ENCODE data around the gene COMMD10. TPM values are rescaled to one million over a fixed set of nuclear protein-coding genes. Genes with fewer than 3 reads are reported as not detected.

Gene COMMD10
- total RNA-seq, 3 donors from 2014 or later = 37.6 to 57.8 (median 54.1) TPM

GRCh38 chr5:116303340-116303739, 218.5 kb downstream of the COMMD10 start:
- H3K4me1 ChIP-seq = no peaks in the 10 kb centered on the region
- H3K9me3 ChIP-seq = peaks cover 20 to 22% of the 10 kb centered on the region in 2 donors
- DNase-seq (ENCODE audit: low spot score in 2 of 2) = no peak
- H3K27ac ChIP-seq = no peak overlapping the region
- H3K4me3 ChIP-seq = no peak overlapping the region
- intact Hi-C loops (cut with DNase I; ENCODE audit: low total_unique reads) = no loop called here
- H3K27me3 ChIP-seq = no peaks in the 10 kb centered on the region
- no peaks in the 10 kb centered on the region for H3K36me3 ChIP-seq
- no peak for TF ChIP-seq POLR2AphosphoS5 (IDR thresholded peaks at IDR 0.05)
- TF ChIP-seq POLR2A (IDR thresholded peaks at IDR 0.05) = no peak
- no peak for TF ChIP-seq CTCF (IDR thresholded peaks at IDR 0.05)

- DNase-seq (ENCODE audit: low spot score in 2 of 2) = no peak
- no peaks in the 10 kb centered on the region for H3K4me1 ChIP-seq
- no peaks in the 10 kb centered on the region for H3K27me3 ChIP-seq
- intact Hi-C loops (cut with DNase I; ENCODE audit: low total_unique reads) = no loop called here
- no peaks in the 10 kb centered on the region for H3K36me3 ChIP-seq
- H3K4me3 ChIP-seq = no peak overlapping the region
- no peak overlapping the region for H3K27ac ChIP-seq
- H3K9me3 ChIP-seq = peaks cover 22% of the 10 kb centered on the region in 2 donors
- TF ChIP-seq POLR2AphosphoS5 (IDR thresholded peaks at IDR 0.05) = no peak
- TF ChIP-seq CTCF (IDR thresholded peaks at IDR 0.05) = no peak
- TF ChIP-seq POLR2A (IDR thresholded peaks at IDR 0.05) = no peak
These were observed 219.0 kb downstream of the COMMD10 start for GRCh38 chr5:116303810-116304209.

- intact Hi-C loops (cut with DNase I; ENCODE audit: low total_unique reads) = no loop called here
- Histone ChIP-seq H3K27ac (no peak overlapping the region), H3K9me3 (peaks cover 22 to 39% of the 10 kb centered on the region in 2 donors), H3K27me3 (no peaks in the 10 kb centered on the region), H3K4me1 (no peaks in the 10 kb centered on the region), H3K36me3 (no peaks in the 10 kb centered on the region), H3K4me3 (no peak overlapping the region)
- DNase-seq (ENCODE audit: low spot score in 2 of 2) = no peak
- no peak for TF ChIP-seq POLR2A (IDR thresholded peaks at IDR 0.05)
- TF ChIP-seq POLR2AphosphoS5 (IDR thresholded peaks at IDR 0.05) = no peak
- TF ChIP-seq CTCF (IDR thresholded peaks at IDR 0.05) = no peak
These were observed 221.1 kb downstream of the COMMD10 start for GRCh38 chr5:116305899-116306298.

GRCh38 chr5:116306846-116307245, 222.0 kb downstream of the COMMD10 start:
- H3K27ac ChIP-seq = no peak overlapping the region
- H3K4me3 ChIP-seq = no peak overlapping the region
- intact Hi-C loops (cut with DNase I; ENCODE audit: low total_unique reads) = no loop called here
- H3K4me1 ChIP-seq = no peaks in the 10 kb centered on the region
- TF ChIP-seq CTCF (IDR thresholded peaks at IDR 0.05) (no peak), POLR2AphosphoS5 (IDR thresholded peaks at IDR 0.05) (no peak), POLR2A (IDR thresholded peaks at IDR 0.05) (no peak)
- H3K36me3 ChIP-seq = no peaks in the 10 kb centered on the region
- no peak for DNase-seq (ENCODE audit: low spot score in 2 of 2)
- peaks cover 22 to 39% of the 10 kb centered on the region in 2 donors for H3K9me3 ChIP-seq
- no peaks in the 10 kb centered on the region for H3K27me3 ChIP-seq

- Histone ChIP-seq H3K27me3 (no peaks in the 10 kb centered on the region), H3K4me1 (no peaks in the 10 kb centered on the region), H3K36me3 (no peaks in the 10 kb centered on the region), H3K27ac (no peak overlapping the region), H3K4me3 (no peak overlapping the region), H3K9me3 (peaks cover 22 to 39% of the 10 kb centered on the region in 2 donors)
- TF ChIP-seq POLR2AphosphoS5 (IDR thresholded peaks at IDR 0.05) (no peak), CTCF (IDR thresholded peaks at IDR 0.05) (no peak), POLR2A (IDR thresholded peaks at IDR 0.05) (no peak)
- DNase-seq (ENCODE audit: low spot score in 2 of 2) = no peak
- intact Hi-C loops (cut with DNase I; ENCODE audit: low total_unique reads) = no loop called here
These were observed 223.6 kb downstream of the COMMD10 start for GRCh38 chr5:116308391-116308790.
